ENCODE measurements around the gene CTNNBL1.

CTNNBL1 gene

DNA sequence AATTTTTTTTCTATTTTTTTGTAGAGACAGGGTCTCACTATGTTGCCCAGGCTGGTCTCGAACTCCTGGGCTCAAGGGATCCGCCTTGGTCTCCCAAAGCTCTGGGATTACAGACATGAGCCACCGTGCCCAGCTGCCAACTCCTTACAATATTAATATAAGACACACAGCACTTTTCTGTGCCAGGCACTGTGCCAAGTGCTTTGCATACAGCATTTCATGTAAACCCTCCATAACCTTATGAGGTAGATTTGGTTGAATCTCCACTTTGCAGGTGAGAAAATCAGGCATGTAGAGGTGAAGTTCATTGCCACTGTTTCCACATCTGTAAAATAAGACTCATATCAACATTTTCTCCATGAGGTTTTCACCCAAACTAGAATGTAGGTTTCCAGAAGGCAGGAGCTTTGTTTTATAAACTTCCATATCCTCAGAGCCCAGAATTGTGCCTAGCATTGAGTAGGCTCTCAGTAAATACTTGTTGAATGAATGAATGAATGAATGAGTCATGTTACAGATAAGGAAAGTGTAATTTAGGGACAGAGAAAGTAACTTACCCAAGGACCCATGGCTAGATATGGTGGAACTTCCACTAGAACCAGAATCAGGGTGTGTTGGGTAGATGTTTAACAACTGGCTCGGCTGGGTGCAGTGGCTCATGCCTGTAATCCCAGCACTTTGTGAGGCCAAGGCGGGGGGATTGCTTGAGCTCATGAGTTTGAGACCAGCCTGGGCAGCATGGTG is 3.0 kb upstream of the CTNNBL1 start:
- no peak for DNase-seq (ENCODE audit: low read depth in 1 of 2, low spot score in 1 of 2)
- no peak overlapping the region for H3K27ac ChIP-seq (replicated peaks)
- TF ChIP-seq GABPA (IDR thresholded peaks at IDR 0.05; ENCODE audit: low read depth) (no peak), SPI1 (IDR thresholded peaks at IDR 0.05; ENCODE audit: borderline replicate concordance, low read depth) (no peak), CTCF (IDR thresholded peaks at IDR 0.05; ENCODE audit: insufficient read depth, low read length) (no peak), POLR2AphosphoS5 (IDR thresholded peaks at IDR 0.05; ENCODE audit: low read depth) (no peak)
- TF ChIP-seq, protein P1, sequence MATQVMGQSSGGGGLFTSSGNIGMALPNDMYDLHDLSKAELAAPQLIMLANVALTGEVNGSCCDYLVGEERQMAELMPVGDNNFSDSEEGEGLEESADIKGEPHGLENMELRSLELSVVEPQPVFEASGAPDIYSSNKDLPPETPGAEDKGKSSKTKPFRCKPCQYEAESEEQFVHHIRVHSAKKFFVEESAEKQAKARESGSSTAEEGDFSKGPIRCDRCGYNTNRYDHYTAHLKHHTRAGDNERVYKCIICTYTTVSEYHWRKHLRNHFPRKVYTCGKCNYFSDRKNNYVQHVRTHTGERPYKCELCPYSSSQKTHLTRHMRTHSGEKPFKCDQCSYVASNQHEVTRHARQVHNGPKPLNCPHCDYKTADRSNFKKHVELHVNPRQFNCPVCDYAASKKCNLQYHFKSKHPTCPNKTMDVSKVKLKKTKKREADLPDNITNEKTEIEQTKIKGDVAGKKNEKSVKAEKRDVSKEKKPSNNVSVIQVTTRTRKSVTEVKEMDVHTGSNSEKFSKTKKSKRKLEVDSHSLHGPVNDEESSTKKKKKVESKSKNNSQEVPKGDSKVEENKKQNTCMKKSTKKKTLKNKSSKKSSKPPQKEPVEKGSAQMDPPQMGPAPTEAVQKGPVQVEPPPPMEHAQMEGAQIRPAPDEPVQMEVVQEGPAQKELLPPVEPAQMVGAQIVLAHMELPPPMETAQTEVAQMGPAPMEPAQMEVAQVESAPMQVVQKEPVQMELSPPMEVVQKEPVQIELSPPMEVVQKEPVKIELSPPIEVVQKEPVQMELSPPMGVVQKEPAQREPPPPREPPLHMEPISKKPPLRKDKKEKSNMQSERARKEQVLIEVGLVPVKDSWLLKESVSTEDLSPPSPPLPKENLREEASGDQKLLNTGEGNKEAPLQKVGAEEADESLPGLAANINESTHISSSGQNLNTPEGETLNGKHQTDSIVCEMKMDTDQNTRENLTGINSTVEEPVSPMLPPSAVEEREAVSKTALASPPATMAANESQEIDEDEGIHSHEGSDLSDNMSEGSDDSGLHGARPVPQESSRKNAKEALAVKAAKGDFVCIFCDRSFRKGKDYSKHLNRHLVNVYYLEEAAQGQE (IDR thresholded peaks at IDR 0.05; ENCODE audit: insufficient replicate concordance, low read depth): no peak
- peaks cover 2% of the 10 kb centered on the region for H3K27me3 ChIP-seq (ENCODE audit: insufficient read depth, poor library complexity, severe bottlenecking)
- H3K4me3 ChIP-seq (replicated peaks; ENCODE audit: insufficient read depth, low read length): no peak overlapping the region

- Histone ChIP-seq H3K27me3 (ENCODE audit: insufficient read depth, poor library complexity, severe bottlenecking) (no peaks in the 10 kb centered on the region), H3K27ac (replicated peaks) (no peak overlapping the region), H3K4me3 (replicated peaks; ENCODE audit: insufficient read depth, low read length) (no peak overlapping the region)
- no peak for DNase-seq (ENCODE audit: low read depth in 1 of 2, low spot score in 1 of 2)
- TF ChIP-seq GABPA (IDR thresholded peaks at IDR 0.05; ENCODE audit: low read depth): no peak
- no peak for TF ChIP-seq POLR2AphosphoS5 (IDR thresholded peaks at IDR 0.05; ENCODE audit: low read depth)
- no peak for TF ChIP-seq SPI1 (IDR thresholded peaks at IDR 0.05; ENCODE audit: borderline replicate concordance, low read depth)
- TF ChIP-seq, protein P1 (IDR thresholded peaks at IDR 0.05; ENCODE audit: insufficient replicate concordance, low read depth): no peak
- no peak for TF ChIP-seq CTCF (IDR thresholded peaks at IDR 0.05; ENCODE audit: insufficient read depth, low read length)
These were observed 1.2 kb upstream of the CTNNBL1 start for GRCh38 chr20:37692459-37693166.

GRCh38 chr20:37693242-37693634 is 592 bp upstream of the CTNNBL1 start:
- Histone ChIP-seq H3K27me3 (ENCODE audit: insufficient read depth, poor library complexity, severe bottlenecking) (no peaks in the 10 kb centered on the region), H3K4me3 (replicated peaks; ENCODE audit: insufficient read depth, low read length) (peak overlapping the region; percentile 64), H3K27ac (replicated peaks) (no peak overlapping the region)
- DNase-seq (ENCODE audit: low read depth in 1 of 2, low spot score in 1 of 2): no peak
- TF ChIP-seq POLR2AphosphoS5 (IDR thresholded peaks at IDR 0.05; ENCODE audit: low read depth) (no peak), CTCF (IDR thresholded peaks at IDR 0.05; ENCODE audit: insufficient read depth, low read length) (no peak), GABPA (IDR thresholded peaks at IDR 0.05; ENCODE audit: low read depth) (no peak), SPI1 (IDR thresholded peaks at IDR 0.05; ENCODE audit: borderline replicate concordance, low read depth) (no peak)
- TF ChIP-seq, protein P1 (IDR thresholded peaks at IDR 0.05; ENCODE audit: insufficient replicate concordance, low read depth): no peak
